Gastrocnemius medialis (tissue), 4 donors: ENCODE results near the gene RRH.

ENCODE experiments used
- CTCF ChIP-seq, 5 experiments: fragments of 450-650 bp in 3 of 5; fragments of 200-600 bp in 2 of 5; sonication (generic) in 2 of 5; IDR thresholded peaks in 4 of 5; conservative IDR thresholded peaks in 1 of 5; 1 replicate in 4 of 5; 2 replicates in 1 of 5; pipeline ENCODE4 v1.5.1; 2016 to 2019; ENCODE audit warnings: antibody characterized with exemption in 5 of 5, mild to moderate bottlenecking in 3 of 5, moderate library complexity in 3 of 5
- POLR2A ChIP-seq, 2 donors: fragments of 450-650 bp; IDR thresholded peaks; one replicate each; pipeline ENCODE4 v1.6.1; 2017; ENCODE audit warnings: antibody characterized with exemption in 2 of 2, mild to moderate bottlenecking in 2 of 2, moderate library complexity in 2 of 2

GRCh38 chr4:109833756-109834155 lies 6.0 kb downstream of the RRH start:
- no peak for TF ChIP-seq CTCF (IDR thresholded peaks at IDR 0.05 in 4 of 5, conservative IDR thresholded peaks at IDR 0.05 in 1 of 5)
- no peak for TF ChIP-seq POLR2A (IDR thresholded peaks at IDR 0.05)
